Measurements from ENCODE around the gene BIRC7. TPM values are rescaled to one million over a fixed set of nuclear protein-coding genes. Genes with fewer than 3 reads are reported as not detected.

BIRC7 gene
- total RNA-seq, 1 donor from 2014 or later, result not detected

GRCh38 chr20:63204362-63204761 lies 31.3 kb upstream of the BIRC7 start:
- intact Hi-C loops (cut with DNase I), result no loop called here
- DNase-seq (ENCODE audit: missing footprints) (no peak), ATAC-seq (no peak)

DNA sequence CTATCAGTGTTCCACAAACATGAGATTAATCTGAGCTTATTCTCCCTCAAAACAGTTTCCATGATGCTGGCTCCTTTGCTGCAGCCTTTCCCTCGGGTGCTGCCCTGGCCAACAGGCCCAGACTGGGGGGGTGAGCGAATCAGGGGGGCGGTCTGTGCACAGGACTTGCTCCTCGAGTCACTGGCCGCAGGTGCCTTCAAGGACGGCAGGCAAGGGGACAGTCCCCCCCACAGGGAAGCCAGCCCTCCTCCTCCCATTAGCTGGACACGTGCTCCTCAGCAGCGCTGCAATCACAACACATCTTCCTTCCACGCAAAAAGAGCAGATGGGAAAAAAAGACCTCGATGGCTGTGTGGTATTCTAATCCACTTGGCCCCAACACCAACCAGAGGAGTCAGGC lies 29.8 kb upstream of the BIRC7 start:
- ATAC-seq (no peak), DNase-seq (ENCODE audit: missing footprints) (peak; percentile 22)
- intact Hi-C loops (cut with DNase I), result no loop called here

DNA sequence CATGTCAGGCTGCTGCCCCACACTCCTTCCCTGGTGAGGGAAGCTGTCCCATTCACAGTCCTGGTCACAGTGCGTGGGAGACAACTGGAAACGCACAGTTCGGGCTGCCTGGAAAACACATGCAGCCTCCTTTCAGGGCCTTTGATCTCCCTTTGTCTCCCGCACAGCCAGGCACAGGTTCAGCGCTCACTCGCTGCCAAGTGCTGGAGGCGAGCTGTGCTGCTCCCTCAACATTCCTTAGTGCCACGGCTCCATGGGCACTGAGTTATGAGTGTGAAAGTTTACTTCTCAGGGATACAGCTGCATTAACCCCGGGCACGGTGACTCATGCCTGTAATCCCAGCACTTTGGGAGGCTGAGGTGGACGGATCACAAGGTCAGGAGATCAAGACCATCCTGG lies 28.8 kb upstream of the BIRC7 start:
- intact Hi-C loops (cut with DNase I), result no loop called here
- DNase-seq (ENCODE audit: missing footprints), result peak; percentile 22
- no peak for ATAC-seq

GRCh38 chr20:63208346-63208909 lies 27.3 kb upstream of the BIRC7 start:
- peak; percentile 28 for ATAC-seq

GRCh38 chr20:63210011-63210605 lies 25.6 kb upstream of the BIRC7 start:
- DNase-seq (ENCODE audit: missing footprints) (no peak), ATAC-seq (no peak)
- intact Hi-C loops (cut with DNase I), result no loop called here

More at GRCh38 chr20:63208346-63208909, 27.3 kb upstream of the BIRC7 start:
- no peak for DNase-seq (ENCODE audit: missing footprints)
- intact Hi-C loops (cut with DNase I), result no loop called here

- intact Hi-C loops (cut with DNase I), result no loop called here
- ATAC-seq (no peak), DNase-seq (ENCODE audit: missing footprints) (no peak)
Measured at GRCh38 chr20:63212393-63212730, 23.3 kb upstream of the BIRC7 start.

- ATAC-seq, result no peak
- intact Hi-C loops (cut with DNase I), result no loop called here
Measured at GRCh38 chr20:63212792-63213191, 22.9 kb upstream of the BIRC7 start.

GRCh38 chr20:63214514-63214913 lies 21.2 kb upstream of the BIRC7 start:
- no peak for ATAC-seq
- intact Hi-C loops (cut with DNase I), result no loop called here
- no peak for DNase-seq (ENCODE audit: missing footprints)

More at GRCh38 chr20:63212792-63213191, 22.9 kb upstream of the BIRC7 start:
- DNase-seq (ENCODE audit: missing footprints), result no peak

DNA sequence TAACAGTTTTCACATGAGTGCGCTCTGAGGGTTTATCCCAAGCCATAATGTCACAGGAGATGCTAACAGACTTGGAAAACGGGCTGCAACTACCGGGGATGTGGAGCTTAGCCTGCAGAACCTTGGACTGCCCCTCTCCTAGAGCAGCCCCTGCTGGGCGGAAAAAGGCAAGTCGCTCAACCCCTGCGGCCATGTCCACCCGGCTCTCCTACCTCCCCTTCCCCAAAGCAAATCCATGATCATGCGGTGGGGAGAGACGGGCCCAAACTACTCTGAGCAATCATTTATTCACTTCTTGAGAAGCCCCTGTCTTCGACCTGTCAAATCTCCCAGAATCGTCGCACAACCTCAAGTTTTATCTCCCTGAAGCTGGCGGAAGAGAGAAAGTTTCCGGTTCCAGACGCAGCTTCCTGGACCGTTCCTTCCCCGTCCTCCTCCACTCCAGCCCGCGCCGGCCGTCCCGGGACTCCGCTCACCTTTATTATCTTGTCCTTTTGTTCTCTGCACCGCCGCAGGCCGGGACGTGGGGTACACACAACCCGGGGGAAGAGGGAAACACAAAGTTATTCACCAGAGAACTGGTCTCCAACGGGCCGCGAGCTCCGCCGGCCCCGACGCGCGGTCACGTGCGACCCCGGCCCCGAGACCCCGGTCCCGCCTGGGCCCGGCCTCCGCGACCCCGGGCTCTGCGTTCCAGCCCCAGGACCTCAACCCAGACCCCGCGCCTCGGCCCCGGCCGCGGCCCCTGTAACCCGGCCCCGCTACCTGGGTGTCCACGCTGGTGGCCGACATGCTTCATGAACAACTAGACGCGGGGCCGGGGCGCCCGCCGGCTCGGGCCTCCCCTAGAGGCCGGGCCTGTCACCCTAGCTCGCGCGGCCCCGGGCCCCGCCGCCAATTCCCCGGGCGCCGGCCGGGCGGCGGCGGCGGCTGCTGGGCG lies 20.3 kb upstream of the BIRC7 start:
- intact Hi-C loops (cut with DNase I), result no loop called here
- ATAC-seq, result no peak
- DNase-seq (ENCODE audit: missing footprints), result peak; percentile 71

- intact Hi-C loops (cut with DNase I), result no loop called here
- DNase-seq (ENCODE audit: missing footprints) (peak; percentile 98), ATAC-seq (peak; percentile 99)
Measured at GRCh38 chr20:63216041-63216848, 19.5 kb upstream of the BIRC7 start, which contains the start of gene YTHDF1. YTHDF1 (minus strand) TSS chr20:63216131; CDS start chr20:63215892, 239 bp downstream.

- ATAC-seq, result no peak
- intact Hi-C loops (cut with DNase I), result no loop called here
- no peak for DNase-seq (ENCODE audit: missing footprints)
Measured at GRCh38 chr20:63216849-63217471, 18.7 kb upstream of the BIRC7 start.

DNA sequence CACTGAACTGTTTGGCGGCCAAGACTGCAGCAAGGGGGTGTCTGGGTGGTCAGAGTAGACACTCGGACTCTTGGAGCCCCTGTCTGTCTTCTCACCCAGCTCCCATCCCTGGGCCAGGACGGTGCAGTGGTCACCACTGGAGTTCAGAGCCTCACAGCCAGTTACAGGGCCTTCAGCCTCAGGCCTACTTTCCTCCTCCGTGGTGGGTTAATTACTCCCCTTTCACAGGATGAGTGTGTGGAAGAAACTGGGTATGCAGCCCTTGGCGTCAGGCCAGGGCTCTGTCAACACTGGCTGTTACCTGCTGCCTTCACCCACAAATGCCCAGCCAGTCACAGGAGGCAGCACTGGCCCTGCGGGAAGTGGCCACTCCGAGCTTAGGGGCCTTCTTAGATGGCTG lies 18.0 kb upstream of the BIRC7 start:
- DNase-seq (ENCODE audit: missing footprints) (no peak), ATAC-seq (no peak)
- intact Hi-C loops (cut with DNase I), result no loop called here

GRCh38 chr20:63218701-63219446 lies 16.8 kb upstream of the BIRC7 start:
- ATAC-seq (no peak), DNase-seq (ENCODE audit: missing footprints) (peak; percentile 50)

DNA sequence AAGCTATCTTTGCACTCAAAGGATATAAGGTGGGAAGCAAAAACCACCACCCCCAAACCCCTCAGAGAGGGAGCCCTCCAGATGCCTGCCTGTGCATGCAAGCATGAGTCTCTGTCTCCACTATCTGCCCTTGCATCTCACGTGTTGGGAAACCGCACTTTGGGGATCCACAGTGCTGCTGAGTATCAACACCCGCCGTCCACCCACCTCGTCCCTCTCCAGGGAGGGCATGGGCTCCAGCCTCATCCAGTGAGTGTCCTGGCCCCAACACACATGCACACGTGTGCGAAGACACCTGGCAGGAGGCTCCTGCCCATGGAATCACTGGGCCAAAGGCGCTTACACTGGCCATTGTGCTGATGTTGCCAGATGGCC lies 16.3 kb upstream of the BIRC7 start:
- no peak for DNase-seq (ENCODE audit: missing footprints)
- no peak for ATAC-seq
- intact Hi-C loops (cut with DNase I), result no loop called here

More at GRCh38 chr20:63218701-63219446, 16.8 kb upstream of the BIRC7 start:
- intact Hi-C loops (cut with DNase I), result no loop called here

DNA sequence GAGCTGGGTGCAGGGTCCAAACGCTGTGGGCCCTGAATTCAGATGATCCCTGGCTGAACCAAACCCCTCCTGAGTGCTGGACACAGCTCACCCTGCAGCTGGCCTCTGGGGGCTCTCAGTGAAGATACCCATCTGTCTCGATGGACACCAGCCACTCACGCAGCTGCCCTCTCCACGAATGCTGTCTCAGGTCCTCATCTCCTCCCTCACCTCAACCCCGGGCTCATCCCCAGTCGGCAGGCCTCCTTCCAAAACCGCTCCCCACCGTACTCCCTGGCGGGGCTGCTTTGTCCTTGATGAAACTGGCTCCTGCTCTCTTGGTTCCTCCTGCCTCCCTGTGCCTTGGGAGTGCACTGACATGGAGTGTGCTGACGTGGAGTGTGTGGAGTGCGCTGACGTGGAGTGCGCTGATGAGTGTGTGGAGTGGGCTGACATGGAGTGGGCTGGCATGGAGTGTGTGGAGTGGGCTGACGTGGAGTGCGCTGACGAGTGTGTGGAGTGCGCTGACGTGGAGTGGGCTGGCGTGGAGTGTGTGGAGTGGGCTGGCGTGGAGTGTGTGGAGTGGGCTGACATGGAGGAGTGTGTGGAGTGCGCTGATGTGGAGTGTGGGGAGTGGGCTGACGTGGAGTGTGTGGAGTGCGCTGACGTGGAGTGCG lies 15.7 kb upstream of the BIRC7 start:
- intact Hi-C loops (cut with DNase I), result loop anchor here (10.0 kb wide), 1 partner anchor 165 kb away; no protein-coding TSS in a partner anchor
- ATAC-seq (no peak), DNase-seq (ENCODE audit: missing footprints) (no peak)

- peak; percentile 53 for DNase-seq (ENCODE audit: missing footprints)
Measured at GRCh38 chr20:63220696-63221399, 14.9 kb upstream of the BIRC7 start.

More at GRCh38 chr20:63220696-63221399, 14.9 kb upstream of the BIRC7 start:
- ATAC-seq, result no peak
- intact Hi-C loops (cut with DNase I), result loop anchor here (10.0 kb wide), 1 partner anchor 166 kb away; no protein-coding TSS in a partner anchor

Data from Right ventricle myocardium inferior (tissue), 1 donor.